ENCODE measurements around the gene FGF10. TPM values are rescaled to one million over a fixed set of nuclear protein-coding genes. Genes with fewer than 3 reads are reported as not detected.

FGF10 gene
- not detected in 2 replicates for total RNA-seq (2014; rRNA removed; shearing (Covaris generic))

DNA sequence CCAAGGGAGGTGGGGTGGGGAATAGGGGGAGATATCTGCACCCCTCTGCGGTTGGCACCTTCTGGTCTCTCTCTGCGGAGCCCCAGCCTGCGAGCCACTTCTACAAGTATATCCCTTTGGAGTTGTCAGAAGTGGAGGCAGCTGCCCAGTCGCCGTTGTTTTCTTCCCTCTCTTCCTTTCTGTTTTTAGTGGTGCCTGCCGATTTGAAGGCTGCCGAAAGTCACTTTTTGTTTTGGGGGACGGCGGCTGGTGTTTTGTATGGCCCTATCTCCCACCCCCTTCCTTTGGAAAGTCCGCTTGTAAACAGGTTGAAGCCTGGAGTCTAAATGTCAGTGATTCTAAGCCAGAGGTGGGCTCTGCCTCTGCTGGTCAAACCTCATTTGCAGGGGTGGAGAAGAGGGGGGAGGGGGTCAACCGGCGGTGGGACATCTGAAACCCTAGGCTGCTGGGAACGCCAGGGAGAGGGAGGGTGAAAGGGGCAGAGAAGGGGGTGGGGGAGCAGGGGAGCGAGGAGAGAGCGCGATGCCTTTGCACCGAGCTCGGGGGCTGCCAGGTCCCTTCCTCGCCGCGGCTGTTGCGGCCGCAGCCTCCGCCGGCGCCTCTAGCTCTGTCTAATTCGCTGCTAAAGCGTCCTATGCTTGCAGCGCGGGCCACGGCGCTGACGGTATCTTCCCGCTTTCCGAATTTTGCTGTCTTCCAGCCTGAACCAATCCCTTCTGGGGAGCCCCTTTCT is at the start of gene FGF10:
Gene FGF10 (minus strand): TSS at position 331 of the 733 bp plus-strand sequence. CDS start 738 bp downstream, outside the sequence.
- DNase-seq (ENCODE audit: low read depth), result no peak

DNA sequence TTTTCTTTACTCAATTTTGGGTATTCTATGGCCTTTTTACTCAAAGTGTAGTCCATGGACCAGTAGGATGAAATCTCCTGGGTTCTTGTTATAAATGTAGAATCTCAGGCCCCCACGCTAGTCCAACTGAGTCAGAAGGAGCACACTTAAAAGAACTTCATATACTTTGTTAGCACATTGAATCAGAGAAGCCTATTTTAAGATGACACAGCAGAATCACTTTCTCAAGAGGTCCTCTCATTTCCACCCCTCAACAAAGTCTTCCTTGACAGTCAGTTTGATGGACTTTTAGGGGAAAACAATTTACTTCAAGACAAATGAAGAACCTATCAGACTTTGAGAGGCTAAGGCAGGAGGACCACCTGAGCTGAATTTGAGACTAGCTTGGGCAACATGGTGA is 37.7 kb upstream of the FGF10 start:
- no peak for DNase-seq (ENCODE audit: low read depth)

DNA sequence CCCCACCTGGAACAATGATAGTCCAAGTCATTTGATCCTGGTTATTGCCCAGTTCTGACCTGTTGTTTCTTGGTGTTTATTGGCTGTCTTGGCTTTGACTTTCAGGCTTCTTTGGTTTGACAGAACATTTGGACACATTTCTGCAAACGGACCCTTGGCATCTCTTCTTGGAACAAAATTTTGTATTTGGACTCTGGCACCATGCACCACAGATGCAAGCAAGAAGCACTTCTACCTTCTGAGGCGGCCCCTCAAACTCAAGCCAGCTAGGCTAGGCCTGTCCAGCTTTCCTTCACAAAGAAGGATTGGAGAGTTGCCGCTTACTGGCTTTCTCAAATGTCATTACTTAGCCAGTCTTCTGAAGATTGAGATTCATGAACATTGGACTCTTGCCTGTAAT is 23.1 kb upstream of the FGF10 start:
- DNase-seq (ENCODE audit: low read depth), result no peak

DNA sequence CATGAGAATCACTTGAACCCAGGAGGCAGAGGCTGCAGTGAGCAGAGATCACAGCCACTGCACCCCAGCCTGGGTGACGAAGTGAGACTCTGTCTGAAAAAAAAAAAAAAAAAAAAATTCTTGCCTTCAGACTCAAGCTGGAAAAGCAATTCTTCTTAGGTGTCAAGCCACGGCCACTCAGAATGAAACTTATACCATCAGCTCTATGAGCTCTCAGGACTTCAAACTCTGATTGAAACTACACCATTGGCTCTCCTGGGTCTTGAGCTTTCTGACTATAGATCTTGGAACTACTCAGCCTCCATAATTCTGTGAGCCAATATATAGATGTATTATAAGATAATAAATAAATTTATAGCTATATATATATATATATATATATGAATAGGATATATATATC is 12.9 kb upstream of the FGF10 start:
- no peak for DNase-seq (ENCODE audit: low read depth)

DNA sequence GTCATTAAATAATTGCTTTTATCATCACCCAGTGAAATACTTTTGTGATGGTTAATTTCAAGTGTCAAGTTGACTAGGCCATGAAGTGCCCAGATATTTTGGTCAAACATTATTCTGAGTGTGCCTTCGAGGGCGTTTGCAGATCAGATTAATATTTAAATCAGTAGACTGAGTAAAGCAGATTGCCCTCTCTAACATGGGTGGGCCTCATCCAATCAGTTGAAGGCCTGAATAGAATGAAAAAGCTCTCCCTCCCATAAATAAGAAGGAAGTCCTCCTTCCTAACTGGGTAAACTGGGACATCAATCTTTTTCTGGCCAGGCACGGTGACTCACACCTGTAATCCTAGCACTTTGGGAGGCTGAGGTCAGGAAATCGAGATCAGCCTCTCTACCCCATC is 12.4 kb upstream of the FGF10 start:
- no peak for DNase-seq (ENCODE audit: low read depth)

DNA sequence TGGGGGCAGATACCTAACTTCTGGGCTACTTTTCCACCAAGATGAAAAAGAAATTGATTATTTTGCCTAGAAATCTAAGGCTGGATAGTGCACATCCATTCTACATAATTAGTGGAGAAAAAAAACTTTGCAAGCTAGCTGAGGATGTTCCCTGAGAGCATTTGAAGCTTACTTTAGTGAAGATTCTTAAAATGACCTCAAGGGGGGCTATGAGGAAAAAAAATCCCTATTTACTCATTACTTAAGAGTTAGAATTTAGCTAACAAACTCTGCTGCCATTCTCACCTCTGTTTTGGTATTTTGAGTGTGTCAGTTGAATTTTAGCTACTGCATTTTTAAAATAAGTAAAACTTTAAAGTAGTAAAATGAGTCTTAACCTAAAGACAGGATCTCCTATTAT is 9.2 kb upstream of the FGF10 start:
- DNase-seq (ENCODE audit: low read depth), result no peak

DNA sequence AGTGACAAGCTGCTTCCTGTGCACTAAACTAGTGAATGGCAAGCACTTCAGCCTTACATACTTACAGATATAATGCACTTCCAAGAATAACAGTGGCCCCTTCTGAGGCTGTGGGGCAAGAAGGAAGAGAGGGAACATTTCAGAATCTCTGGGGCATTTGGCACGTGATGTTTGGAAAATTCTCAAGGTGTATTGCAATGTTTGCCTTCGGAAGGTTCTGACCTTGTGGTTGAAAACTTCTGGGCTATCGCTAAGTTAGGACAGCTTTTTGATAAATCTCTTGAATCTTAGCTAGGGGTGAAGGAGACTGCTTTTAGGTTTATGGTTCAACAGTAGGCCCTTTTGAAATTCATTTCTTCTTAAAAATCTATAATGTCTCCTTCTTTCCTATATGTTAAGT is 7.1 kb upstream of the FGF10 start:
- no peak for DNase-seq (ENCODE audit: low read depth)

DNA sequence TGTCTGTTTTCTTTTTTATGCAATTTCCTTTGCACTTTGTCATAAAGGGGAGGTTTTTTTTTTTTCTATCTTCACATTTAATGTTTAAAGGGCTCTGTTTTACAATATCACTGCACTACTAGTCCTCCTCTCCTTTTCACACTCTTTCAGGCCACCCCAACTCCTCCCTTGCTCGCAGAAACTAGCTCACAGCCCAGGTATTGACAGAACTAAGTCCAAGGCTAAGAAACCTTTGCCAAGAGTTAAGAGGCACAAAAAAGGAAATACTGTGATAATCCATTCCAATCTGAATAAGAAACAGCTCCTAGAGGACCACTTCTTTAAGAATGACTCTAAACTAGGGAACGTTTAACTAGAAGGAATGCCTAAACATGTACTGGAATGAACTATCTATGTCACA is 1.1 kb upstream of the FGF10 start:
- DNase-seq (ENCODE audit: low read depth), result no peak

DNA sequence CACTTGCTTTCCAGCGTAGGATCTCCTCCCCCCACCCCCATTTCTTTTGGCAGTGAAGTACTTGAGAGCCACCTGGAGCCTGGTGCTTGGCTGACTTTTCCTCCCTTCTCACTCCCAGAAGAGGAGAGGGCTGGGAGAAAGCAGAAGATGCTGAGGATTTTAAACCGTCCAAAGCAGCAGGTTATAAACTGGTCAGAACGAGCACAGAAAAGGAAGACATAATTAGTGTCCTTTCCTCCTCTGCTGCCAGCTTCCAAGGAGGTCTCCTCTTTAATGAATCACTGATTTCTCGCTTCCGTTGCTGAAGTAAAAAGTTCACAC is 563 bp upstream of the FGF10 start:
- DNase-seq (ENCODE audit: low read depth), result no peak

DNA sequence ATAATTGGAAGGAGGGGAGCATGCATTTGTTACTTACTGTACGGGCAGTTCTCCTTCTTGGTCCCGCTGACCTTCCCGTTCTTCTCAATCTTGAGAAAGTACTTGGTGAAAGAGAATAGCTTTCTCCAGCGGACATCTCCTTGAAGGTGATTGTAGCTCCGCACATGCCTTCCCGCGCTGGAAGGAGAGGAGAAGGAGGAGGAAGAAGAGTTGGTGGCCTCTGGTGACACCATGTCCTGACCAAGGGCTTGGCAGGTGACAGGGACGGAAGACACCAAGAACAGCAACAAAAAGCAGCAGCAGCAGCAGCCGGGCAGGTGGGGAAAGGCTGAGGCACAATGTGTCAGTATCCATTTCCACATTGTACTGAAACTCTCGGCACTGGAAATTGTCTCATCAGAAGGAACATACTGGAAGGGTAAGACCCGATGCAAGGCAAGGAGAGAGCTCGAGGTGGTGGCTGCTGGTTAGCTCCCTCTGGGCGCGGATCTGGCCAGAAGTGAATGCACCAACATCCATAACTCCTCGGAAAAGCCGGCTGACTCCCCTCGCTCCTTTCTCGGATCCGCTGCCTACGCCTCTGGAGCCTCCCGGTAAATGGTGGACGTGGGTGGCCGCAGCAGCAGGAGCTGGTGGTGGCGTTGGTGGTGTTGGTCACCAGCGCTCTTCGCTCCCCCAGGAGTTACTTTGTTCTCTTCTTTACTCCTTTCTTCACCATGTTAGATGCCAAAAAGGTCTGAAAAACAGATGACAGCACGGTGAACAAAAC is 715 bp downstream of the FGF10 start:
- peak; percentile 1 for DNase-seq (ENCODE audit: low read depth)

DNA sequence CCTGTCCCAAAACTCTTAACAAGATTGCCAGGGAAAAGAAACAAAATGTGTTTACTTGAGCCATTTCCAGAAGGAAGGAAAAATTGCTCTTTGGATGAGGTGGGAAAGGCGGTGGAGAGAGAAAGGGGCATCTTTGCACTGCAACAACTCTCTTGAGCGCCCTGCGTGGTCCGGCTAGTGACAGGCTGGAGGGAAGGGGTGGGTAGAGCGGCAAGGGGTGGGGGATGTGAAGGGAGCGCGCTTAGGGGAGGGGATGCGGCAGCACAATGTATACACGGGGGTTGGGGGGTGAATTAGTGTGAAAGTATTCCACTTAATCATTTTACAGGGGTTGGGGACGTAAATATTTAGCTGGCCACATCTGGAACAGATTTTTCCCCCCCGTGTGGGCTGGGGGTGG is 1.3 kb downstream of the FGF10 start:
- no peak for DNase-seq (ENCODE audit: low read depth)

DNA sequence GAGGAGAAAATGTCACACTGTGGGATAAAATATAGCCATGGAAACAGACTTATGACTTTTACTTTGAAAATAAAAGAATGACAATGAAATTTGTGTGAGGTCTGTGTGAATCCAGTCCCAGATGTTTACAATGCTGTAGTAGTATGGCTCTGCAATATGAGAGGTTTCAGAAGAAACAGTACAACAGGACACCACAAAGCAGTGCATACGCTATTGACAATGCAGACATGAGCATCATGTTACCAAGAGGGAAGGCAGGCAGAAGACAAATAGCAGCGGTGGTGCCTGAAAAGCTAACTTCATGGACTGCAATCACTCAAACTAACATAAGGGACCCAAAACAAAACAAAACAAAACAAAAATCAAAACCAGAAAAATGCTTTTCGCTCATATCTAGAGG is 1.8 kb downstream of the FGF10 start:
- DNase-seq (ENCODE audit: low read depth), result no peak

DNA sequence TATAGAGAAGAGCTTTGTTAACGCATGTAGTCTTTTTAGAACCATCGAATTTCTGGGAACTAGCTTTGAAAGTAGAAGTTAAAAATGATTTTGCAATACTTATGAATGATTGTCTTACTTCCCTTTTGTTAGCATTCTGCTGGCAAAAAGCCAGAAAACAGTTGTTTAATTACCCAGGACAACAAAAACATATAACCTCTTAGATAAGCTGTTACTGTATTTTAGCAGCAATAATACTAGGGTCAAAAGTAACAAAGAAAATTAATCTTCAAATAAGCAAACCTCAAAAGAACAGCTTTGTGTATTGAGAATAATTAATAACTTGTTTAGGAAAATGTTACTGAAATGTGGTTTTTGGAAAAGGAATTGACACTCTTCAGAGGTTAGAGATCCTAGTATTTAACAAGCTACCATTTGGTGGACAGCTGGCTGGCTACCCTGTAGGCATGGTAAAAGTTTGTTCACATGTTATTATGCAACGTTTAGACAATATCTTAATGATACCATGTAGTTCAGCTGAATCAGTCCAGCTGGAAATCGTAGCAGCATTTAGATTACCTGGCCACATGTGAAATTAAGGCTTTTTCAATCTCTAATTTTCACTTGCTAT is 3.8 kb downstream of the FGF10 start:
- no peak for DNase-seq (ENCODE audit: low read depth)

DNA sequence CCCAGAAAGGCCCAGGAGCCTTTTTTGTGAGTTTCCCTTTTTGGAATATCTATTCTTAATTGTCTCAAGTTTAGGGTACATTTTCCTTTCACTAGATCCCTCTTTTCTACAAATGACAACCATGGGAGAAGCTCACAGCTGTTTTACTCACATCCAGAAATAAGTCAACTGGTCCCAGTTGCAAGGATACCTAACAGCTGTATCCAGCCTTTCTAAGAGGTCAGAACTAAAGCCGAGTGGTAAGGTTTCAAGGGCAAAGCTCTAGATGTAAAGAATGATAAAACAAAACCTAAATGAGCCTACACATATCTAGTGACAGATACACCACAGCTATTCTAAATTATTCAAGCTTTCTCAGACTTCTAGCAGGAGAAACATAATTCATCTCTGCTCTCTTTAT is 4.4 kb downstream of the FGF10 start:
- no peak for DNase-seq (ENCODE audit: low read depth)

DNA sequence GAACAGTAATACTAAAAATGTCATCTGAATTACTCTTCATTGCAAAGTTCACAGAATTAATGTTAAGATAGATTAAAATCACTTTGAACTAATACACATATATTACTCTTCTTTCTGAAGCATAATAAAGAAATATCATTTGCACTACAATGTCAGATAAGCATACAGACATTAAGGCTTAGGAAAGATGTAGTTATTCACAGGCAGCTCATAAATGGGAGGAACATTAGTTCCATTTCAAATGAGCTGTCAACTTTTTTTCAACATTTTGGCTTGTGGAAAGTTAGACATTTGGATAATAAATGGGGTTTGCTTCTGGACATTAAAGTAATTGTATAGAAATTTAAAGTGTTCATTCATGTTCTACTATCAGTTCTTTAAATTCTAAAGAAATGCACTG is 6.3 kb downstream of the FGF10 start:
- no peak for DNase-seq (ENCODE audit: low read depth)

DNA sequence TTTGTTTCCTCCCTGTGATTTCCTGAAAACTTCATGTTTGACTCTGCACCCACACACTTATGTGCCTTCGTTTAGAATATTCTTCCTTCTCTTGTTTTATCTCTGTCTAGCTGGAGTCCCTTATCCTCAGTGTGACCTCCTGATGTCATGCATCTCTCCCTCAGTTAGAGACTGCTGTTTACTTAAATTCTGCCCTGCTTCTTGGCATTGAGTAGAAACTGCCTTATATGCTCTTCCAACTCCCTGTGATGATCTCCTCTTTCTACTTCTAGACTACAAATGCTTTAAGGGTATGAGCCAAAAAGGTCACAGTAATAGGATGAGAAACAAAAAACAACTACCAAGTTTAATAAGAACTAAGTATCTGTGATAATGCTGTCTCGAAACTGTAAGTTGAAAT is 12.2 kb downstream of the FGF10 start:
- no peak for DNase-seq (ENCODE audit: low read depth)

DNA sequence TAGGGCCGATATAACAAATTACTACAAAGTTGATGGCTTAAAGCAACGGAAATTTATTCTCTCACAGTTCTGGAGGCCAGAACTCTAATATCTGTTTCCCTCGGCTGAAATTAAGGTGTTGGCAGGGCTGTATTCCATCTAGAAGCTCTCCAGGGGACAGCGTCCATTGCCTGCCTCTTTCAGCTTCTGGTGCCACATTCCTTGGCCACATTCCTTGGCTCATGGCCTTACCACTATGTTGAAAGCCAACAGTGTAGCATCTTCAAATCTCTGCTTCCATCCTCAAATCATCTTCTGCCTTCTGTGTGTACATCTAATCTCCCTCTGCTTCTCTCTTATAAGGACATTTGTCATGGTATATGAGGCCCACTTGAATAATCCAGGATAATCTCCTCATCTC is 17.2 kb downstream of the FGF10 start:
- DNase-seq (ENCODE audit: low read depth), result no peak

DNA sequence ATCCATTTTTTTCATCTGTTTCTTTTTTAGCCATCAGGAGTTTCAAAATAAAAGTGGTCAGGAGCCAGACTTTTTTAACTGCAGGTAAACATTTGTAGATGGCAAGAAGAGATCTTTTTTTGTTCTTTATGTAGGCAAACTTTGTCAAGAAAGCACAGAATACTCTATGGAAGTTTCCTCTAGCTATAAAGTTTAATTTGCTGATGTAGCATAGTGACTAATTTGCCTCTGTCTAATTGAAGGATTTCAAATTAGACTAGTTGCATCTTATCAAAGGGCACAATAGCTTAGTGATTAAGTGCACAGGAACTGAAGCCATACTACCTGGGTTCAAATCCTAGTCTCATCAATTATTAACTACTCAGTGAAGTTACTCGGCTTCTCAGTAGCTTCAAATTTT is 22.0 kb downstream of the FGF10 start:
- DNase-seq (ENCODE audit: low read depth), result no peak

DNA sequence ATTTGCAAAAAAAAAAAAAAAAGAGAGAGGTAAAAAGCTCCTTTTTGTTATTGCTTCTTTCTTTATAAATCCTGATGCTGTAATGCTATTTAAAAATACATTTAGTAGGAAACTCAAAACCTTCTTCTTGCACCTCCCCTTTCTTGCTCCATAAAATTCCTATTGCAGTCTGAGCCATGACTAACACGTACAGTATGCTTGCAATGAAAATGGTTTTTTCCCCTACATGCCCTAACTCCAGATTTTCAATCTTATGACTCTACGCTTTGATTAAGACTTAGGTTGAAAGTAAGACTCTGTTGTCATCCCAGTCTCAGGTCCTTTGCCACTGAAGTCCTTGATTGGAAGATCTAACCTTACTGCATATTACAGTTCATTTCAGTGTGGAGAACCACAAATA is 23.9 kb downstream of the FGF10 start:
- no peak for DNase-seq (ENCODE audit: low read depth)

DNA sequence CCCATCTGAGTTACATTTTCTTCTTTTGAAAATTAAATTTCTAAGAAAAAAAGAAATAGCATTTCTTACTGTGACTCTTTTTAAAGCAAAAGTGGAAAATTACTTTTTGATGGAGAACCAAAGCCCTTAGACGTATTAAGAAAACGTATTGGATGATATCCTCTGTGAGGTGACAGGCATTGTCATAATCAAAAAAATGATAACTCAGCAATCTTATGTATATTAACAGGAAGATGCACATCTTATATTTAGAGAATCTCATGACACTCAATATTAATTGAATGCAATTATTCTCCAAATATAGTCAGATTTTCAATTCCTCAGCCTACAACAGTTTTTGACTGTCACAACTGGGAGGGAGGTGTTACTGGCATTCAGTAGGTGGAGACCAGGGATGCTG is 25.1 kb downstream of the FGF10 start:
- DNase-seq (ENCODE audit: low read depth), result no peak

DNA sequence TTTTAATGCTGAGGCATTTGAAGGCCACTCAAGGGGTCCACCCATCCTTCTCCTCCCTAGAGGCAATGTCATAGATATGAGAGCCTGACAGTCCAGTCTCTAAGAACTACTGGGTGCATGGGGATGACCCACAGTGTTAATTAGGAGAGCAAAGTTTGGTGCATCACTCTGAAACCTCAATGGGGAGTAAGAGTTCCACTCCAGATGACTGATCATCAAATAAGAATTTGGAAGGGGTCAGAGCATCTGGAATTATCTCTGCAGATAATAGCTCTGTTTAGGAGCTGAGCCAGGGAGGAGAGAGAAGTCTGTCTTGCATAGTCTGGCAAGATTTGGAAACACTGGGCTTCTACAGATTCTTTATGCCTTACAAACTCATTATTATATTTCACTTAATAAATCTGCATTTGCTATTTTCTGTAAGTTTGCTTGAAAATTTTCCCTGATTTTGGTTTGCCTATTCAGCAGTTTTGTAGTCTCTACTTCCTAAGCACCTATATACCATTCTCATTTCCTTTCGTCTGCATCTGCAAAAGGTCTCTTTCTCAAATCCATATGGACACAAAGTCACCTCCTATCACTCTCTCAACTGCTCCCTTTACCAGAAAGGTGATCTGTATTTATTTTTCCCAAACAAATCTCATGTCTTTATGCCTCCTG is 27.7 kb downstream of the FGF10 start:
- DNase-seq (ENCODE audit: low read depth), result no peak

DNA sequence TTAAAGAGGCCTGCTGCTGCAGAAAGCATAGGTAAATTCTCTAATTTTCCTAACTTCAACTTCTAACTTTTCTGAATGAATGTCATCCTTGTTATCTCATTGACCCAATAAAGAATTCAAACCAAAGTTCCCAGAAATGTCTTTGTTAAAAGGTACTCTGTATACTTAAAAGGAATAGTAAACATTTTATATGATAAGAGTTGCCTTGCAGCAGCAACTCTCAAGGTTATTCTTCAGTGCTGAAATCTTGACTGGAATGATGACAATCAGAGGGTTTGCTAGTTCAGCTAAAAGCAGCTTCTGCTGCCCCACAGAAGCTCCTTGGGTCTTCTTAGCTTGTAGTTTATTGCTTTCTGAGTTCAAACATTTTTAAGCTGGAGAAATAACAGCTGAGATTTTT is 28.3 kb downstream of the FGF10 start:
- no peak for DNase-seq (ENCODE audit: low read depth)

DNA sequence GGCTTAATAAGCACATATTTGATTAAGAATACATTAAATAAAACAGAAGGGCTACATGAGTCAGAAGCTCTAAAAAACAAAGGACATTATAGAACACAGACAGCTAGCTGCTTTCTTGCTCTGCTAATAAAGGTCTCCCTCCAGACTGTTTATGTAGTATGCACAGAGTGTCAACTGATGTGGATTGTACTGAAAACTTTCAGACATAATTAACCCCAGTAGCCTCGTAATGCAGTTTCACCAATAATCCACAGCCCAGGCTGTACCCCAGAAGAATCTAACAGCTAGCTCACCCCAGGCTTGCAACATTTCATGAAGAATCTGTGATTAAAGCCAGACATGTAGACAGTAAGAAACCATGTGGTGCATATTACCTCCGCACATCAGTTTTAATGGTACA is 30.8 kb downstream of the FGF10 start:
- no peak for DNase-seq (ENCODE audit: low read depth)
